UCSD-AML1 (cell line): ENCODE measurements around the gene UBAP1L.
"Not testable (repeated sequence)": the region's sequence is repeated elsewhere in the genome, so short reads cannot be mapped to it uniquely, and the experiment has no call there.

Experiments used
- DNase-seq: peaks from one replicate; lab custom pipeline; 2025; ENCODE audit not compliant: unreplicated experiment; lab: John Stamatoyannopoulos, UW

Gene UBAP1L

GRCh38 chr15:65084500-65085206 lies 30.3 kb downstream of the UBAP1L start:
- no peak for DNase-seq

GRCh38 chr15:65083262-65083701 lies 31.7 kb downstream of the UBAP1L start:
- DNase-seq, result no peak

DNA sequence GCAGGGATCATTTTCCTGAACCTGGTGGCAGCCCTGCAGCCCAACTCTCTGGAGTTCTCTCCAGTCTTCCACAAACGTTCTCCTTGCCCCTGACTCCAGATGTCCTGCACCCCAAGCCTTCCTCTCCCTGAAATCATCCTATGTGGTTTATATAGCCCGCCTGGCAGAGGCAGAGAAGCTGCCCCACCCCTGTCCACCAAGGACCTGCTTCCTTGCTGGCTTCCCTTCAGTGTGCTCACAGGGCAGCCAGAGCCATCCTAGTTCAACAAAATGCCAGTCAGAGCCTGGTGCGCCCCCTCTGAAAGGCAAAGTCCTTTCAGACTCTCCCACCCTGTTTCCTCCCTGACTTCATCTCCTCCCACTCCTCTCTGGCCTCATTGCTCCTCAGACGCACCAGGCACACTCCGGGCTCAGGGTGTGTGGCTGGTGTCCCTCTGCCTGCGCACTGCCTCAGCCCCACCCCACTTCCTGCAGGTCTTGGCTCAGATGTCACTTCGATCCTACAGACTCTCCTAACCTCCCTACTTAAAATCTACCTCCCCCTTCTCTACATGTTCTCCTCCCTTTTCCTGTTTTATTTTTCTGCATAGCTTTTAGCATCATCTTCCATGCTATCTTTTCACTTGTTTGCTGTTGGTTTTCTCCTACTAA lies 32.6 kb downstream of the UBAP1L start:
- peak; percentile 57 for DNase-seq

- no peak for DNase-seq
Measured at GRCh38 chr15:65081758-65082157, 33.2 kb downstream of the UBAP1L start.

DNA sequence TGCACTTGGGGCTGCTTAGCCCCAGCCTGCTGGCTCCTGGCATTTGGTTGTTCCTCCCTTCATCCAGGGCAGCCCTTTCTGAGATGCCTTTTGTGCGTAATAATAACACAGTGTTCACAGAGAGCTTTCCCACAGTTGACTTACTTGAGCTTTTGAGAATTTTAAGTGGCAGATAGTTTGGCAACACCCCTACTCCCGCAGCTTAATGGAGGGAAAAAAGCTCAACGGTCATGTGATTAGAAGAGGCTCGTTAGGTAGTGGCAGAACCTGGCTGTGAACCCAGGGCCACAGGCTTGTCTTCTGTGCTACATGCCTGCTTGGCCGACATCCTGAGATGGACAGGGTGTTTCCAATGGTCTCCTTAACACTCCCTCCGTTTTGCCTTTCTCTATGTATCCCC lies 33.7 kb downstream of the UBAP1L start:
- DNase-seq, result no peak

GRCh38 chr15:65079580-65079979 lies 35.4 kb downstream of the UBAP1L start:
- no peak for DNase-seq

DNA sequence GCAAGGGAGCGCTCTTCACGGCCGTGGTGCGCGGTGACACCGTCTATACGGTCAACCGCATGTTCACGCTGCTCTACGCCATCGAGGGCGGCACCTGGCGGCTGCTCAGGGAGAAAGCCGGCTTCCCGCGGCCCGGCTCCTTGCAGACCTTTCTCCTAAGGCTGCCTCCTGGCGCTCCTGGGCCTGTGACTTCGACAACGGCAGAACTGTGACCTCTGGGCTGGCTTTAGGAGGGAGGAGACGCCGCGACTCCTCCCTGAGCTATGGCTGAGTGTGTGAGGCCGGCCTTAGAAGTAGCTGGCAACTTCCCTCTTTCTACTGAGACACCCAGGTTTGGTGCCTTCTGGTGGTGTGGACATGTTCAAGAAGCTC lies 37.0 kb downstream of the UBAP1L start:
- DNase-seq, result no peak

DNA sequence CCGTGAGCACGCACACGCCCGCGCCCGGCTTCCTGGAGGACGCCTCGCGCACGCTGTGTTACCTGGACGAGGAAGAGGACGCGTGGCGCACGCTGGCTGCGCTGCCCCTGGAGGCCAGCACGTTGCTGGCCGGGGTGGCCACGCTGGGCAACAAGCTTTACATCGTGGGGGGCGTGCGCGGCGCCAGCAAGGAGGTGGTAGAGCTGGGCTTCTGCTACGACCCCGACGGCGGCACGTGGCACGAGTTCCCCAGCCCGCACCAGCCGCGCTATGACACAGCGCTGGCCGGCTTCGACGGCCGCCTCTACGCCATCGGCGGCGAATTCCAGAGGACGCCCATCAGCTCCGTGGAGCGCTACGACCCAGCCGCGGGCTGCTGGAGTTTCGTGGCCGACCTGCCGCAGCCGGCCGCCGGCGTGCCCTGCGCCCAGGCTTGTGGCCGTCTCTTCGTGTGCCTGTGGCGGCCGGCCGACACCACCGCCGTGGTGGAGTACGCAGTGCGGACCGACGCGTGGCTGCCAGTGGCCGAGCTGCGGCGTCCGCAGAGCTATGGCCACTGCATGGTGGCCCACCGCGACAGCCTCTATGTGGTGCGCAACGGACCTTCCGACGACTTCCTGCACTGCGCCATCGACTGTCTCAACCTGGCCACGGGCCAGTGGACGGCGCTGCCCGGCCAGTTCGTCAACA lies 37.6 kb downstream of the UBAP1L start:
- DNase-seq, result no peak

DNA sequence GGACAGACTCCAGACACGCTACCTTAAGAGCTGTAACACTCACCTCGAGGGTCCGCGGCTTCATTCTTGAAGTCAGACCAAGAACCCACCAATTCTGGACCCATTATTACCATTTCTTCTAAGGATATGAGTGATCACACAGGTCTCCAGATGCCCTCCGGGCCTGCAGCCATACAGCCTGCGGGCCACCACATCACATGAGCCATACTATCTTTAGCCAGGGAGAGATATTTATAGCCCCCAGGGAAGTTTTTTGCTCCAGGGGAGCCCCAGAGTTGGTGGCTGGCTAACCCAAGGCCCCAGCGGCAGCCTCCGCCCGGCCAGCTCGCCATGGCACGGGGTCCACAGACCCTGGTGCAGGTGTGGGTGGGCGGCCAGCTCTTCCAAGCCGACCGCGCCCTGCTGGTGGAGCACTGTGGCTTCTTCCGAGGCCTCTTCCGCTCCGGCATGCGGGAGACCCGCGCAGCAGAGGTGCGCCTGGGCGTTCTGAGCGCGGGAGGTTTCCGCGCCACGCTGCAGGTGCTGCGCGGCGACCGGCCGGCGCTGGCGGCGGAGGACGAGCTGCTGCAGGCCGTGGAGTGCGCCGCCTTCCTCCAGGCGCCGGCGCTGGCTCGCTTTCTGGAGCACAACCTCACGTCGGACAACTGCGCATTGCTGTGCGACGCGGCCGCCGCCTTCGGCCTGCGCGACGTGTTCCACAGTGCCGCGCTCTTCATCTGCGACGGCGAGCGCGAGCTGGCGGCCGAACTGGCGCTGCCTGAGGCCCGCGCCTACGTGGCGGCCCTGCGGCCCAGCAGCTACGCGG lies 38.3 kb downstream of the UBAP1L start, which contains the start of gene KBTBD13:
TSS of gene KBTBD13 (plus strand) at position 261 of the 805 bp plus-strand sequence. CDS start at position 331, 70 bp downstream.
- DNase-seq, result no peak

GRCh38 chr15:65075607-65076395 lies 39.2 kb downstream of the UBAP1L start:
- not testable (repeated sequence) for DNase-seq

- not testable (repeated sequence) for DNase-seq
Measured at GRCh38 chr15:65074946-65075345, 40.1 kb downstream of the UBAP1L start.

DNA sequence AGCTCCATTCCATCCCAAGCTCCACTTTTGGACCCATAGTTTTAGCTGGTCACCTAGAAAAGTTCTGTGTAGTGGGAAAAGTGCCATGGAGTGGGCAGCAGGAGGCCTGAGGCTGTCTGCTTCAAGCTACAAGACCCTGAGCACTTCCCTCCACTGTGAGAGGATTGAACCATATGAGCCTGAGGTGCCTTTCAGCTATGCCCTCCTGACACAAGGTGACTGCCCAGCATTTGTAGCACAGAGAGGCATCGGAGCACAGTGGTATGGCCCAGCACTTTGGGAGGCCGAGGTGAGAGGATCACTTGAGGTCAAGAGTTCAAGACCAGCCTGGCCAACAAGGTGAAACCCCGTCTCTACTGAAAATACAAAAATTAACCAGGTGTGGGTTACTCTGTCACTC lies 42.4 kb downstream of the UBAP1L start:
- DNase-seq, result no peak

- peak; percentile 37 for DNase-seq
Measured at GRCh38 chr15:65072027-65072426, 43.0 kb downstream of the UBAP1L start.

- DNase-seq, result no peak
Measured at GRCh38 chr15:65071381-65071811, 43.6 kb downstream of the UBAP1L start.

- DNase-seq, result no peak
Measured at GRCh38 chr15:65069779-65070546, 45.0 kb downstream of the UBAP1L start.

DNA sequence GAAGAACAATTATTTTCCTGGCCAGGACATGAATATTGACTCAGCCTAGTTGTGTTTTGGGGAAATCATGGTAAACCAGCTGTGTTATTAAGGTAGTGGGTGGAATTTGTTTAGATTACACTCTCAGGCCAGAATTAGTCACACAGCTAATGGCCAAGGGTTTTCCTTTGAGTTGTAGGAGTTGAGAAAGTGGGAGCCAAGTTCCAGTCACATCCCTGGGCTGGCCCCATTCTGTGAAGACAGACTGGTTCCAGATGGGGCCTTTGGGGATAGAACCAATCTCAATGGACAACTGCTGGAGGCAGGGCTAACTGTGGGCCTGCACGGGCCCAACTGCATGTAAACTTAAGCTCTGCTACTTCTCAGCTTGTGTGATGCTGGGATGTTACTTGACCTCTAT lies 45.8 kb downstream of the UBAP1L start:
- DNase-seq, result no peak

DNA sequence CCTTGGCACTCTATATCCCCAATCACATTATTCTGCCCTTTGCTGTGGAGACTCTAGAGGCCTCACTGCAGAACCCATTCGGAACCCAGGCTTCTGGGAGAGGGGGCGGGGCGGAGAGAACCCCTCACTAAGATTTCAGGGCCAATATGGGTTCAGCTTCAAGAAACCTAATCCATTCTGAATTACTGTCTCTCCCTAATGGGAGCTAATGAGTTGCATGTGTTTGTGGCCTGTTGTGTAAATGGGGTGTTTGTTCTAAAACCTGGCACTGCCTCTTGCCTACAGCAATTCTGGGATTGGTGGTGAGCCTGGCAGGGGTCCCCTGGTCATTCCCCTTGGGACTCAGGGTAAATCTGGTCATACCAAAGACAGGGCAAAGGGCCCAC lies 46.6 kb downstream of the UBAP1L start:
- DNase-seq, result no peak

GRCh38 chr15:65067645-65068402 lies 47.2 kb downstream of the UBAP1L start, which contains the start of gene RASL12:
Gene RASL12, minus strand, starts transcription at chr15:65067991. Its CDS starts 156 bp downstream, at chr15:65067835.
- no peak for DNase-seq

GRCh38 chr15:65067317-65067644 lies 47.7 kb downstream of the UBAP1L start:
- DNase-seq, result no peak
